Loucy (cell line): Measurements from ENCODE around the gene PPIE.

Experiments
- CTCF ChIP-seq: fragments of 200-600 bp; sonication (generic); conservative IDR thresholded peaks from 2 replicates; pipeline ENCODE4 v1.5.1; 2014; ENCODE audit warnings: mild to moderate bottlenecking, antibody characterized with exemption, low read length
- EZH2phosphoT487 ChIP-seq: fragments of 200-600 bp; IDR thresholded peaks from 2 replicates; pipeline ENCODE4 v1.6.1; 2018; ENCODE audit warnings: antibody characterized with exemption, mild to moderate bottlenecking, moderate library complexity, borderline replicate concordance

- TF ChIP-seq CTCF = no peak
- TF ChIP-seq EZH2phosphoT487 = no peak
Measured at GRCh38 chr1:39694026-39694425, 44.7 kb upstream of the PPIE start.
